GM19193 (cell line): ENCODE measurements around the gene SNX11.
A peak's percentile ranks its signal among the peaks of the same experiment; 100 is the strongest.

Experiments
- POLR2A ChIP-seq: IDR thresholded peaks from 4 replicates; pipeline ENCODE4 v1.6.1; 2011; ENCODE audit not compliant: insufficient read depth, insufficient read length; ENCODE audit errors: extremely low read depth

SNX11 gene, protein sequence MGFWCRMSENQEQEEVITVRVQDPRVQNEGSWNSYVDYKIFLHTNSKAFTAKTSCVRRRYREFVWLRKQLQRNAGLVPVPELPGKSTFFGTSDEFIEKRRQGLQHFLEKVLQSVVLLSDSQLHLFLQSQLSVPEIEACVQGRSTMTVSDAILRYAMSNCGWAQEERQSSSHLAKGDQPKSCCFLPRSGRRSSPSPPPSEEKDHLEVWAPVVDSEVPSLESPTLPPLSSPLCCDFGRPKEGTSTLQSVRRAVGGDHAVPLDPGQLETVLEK

GRCh38 chr17:48107137-48108055 lies at the start of gene SNX11:
SNX11 (plus strand) TSS chr17:48107766; CDS start chr17:48112044, 4,278 bp downstream.
- peak; percentile 85 for TF ChIP-seq POLR2A

- no peak for TF ChIP-seq POLR2A
Measured at GRCh38 chr17:48058393-48059124, 49.0 kb upstream of the SNX11 start.

GRCh38 chr17:48059125-48059668 lies 48.4 kb upstream of the SNX11 start:
- TF ChIP-seq POLR2A, result no peak

DNA sequence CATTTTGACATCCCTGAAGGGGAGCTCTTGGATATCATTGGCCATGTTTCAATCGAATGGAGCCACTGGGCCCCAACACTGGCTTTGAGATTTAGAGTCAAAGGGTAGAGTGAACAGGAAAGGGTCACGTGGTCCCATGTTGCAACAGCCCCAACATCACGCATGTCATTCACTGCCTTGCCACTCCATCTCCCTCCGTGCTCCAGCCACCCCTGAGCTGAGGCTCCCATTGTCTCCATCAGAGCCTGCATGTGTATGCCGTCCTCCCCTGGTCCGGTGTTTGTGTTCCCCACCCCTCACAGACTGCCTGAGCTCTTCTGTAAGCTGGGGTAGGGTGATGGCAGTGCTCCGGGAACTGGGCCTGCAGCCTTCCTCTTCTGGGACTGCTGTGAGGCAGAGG lies 47.3 kb upstream of the SNX11 start:
- no peak for TF ChIP-seq POLR2A

DNA sequence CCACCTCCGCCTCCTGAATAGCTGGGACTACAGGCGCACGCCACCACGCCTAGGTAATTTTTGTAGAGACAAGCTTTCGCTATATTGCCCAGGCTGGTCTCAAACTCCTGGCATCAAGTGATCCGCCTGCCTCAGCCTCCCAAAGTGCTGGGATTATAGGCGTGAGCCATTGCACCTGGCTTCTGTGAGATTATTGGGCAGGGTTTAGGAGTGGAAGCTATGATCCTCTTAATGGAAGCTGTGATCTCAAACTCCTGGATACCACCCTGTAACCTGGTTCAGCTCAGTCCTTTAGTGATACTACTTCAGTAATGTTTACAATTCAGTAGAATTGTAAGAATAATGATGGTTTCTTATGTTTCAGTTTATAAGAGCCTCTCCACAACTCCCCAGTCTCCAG lies 45.3 kb upstream of the SNX11 start:
- TF ChIP-seq POLR2A, result no peak

DNA sequence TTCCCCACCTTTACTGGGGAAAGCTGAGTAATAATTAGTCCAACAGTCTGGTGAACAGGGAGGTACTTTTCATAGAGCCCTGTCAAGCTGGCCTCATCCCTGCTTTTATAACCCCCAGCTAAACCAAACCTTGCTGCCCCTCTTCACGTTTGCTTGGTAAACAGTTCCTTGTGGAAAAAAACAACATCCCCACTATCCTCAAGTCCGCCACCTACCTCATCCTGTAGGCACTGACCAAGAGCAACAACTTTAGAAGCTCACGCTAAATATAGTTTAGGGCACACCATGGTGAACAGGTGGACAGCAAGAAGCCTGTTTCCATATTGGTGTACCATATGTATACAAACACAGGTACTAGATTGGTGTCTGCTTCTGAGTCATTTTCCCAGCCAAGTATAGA lies 42.9 kb upstream of the SNX11 start:
- TF ChIP-seq POLR2A, result no peak

DNA sequence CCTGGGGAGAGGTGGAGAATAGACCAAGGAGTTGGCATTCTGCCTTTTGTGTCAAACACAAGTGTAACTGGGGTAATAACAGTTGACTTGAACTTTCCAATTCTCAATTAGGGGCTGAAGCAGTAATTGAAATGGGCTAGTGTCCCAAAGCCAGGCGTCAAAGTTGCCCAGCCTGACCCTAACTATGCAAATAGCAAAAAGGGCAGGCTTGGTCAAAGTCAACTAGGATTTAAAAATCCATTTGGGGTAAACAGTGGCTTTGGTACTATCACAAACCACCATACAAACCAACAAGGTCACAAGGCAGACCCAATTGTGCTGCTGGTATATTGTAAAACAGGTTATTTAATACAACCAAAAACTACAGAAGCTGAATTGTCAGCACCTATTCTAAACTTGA lies 41.4 kb upstream of the SNX11 start:
- no peak for TF ChIP-seq POLR2A

GRCh38 chr17:48066656-48067055 lies 40.9 kb upstream of the SNX11 start:
- no peak for TF ChIP-seq POLR2A

- no peak for TF ChIP-seq POLR2A
Measured at GRCh38 chr17:48067245-48067644, 40.3 kb upstream of the SNX11 start.

- no peak for TF ChIP-seq POLR2A
Measured at GRCh38 chr17:48068491-48068961, 39.0 kb upstream of the SNX11 start.

- no peak for TF ChIP-seq POLR2A
Measured at GRCh38 chr17:48070195-48070594, 37.4 kb upstream of the SNX11 start.

DNA sequence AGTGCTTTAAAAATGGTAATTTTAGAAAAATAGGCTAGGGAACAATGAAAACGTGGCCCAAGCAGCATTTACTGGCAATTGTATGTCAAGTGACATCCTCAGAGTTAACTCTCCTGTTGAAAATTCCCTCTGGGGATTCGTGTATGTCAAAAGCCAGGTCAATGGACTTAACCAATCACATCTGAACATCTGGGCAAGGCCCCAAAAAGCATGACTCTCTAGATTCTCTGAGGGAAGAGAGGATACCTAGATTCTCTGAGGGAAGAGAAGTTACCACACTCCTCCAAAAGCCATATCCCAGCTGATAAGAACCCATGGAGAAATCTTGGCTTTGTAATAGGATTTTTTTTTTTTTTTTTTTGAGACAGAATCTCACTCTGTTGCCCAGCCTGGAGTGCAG lies 35.9 kb upstream of the SNX11 start:
- no peak for TF ChIP-seq POLR2A

DNA sequence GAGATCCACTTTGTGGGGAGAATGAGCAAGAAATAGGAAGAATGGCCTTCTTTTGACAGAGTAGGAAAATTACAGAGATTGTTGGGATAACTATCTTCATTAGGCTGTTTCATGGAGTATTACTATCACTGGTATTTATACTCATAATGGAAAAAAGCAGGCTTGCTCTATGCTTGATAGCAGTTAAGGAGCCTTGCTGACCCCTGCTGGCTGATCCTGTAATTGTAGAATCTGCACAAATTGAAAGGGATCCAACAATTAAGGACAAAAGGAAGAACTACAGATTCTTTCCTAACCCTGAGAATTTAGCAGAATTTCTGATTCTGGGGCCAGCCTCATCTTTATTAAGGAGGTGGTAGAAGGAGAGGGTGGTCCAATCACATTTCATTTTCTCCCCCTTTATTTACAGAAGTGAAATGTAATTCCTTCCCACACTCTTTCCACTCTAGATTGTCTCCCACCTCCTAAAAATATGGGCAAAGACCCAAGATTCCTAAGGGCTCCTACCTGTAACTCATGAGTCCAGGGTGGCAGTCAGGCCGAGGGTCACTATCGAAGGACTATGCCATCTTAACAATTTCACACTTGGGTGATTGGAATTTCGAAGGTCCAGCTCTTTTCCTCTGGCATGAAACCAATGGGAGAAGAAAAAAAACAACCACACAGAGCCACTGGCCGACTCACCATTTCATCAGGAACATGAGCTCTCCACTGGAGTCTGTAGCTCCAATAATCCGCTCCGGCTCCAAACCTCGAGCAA lies 33.1 kb upstream of the SNX11 start:
- TF ChIP-seq POLR2A, result no peak

- no peak for TF ChIP-seq POLR2A
Measured at GRCh38 chr17:48081858-48082257, 25.7 kb upstream of the SNX11 start.
